ENCODE measurements around the gene OR6K2.

Gene OR6K2

GRCh38 chr1:158717344-158717743, 16.9 kb upstream of the OR6K2 start:
- H3K27ac ChIP-seq (ENCODE audit: low read depth, low read length): no peak overlapping the region
- H3K27me3 ChIP-seq (ENCODE audit: control insufficient read depth, low read length): 0 out of 2 replicates have a peak, but pooled peaks cover 7% of the 10 kb centered on the region
- no peaks in the 10 kb centered on the region for H4K20me1 ChIP-seq (ENCODE audit: control insufficient read depth, insufficient read depth, low read depth, low read length)
- H3K36me3 ChIP-seq (ENCODE audit: control insufficient read depth, low read length): no peaks in the 10 kb centered on the region
- H3K9me3 ChIP-seq (ENCODE audit: control insufficient read depth, insufficient read depth, low read length): no peaks in the 10 kb centered on the region
- H3K79me2 ChIP-seq (ENCODE audit: control insufficient read depth, low read length): no peaks in the 10 kb centered on the region
- H3F3A ChIP-seq (ENCODE audit: control insufficient read depth, insufficient read depth): no peaks in the 10 kb centered on the region
- H3K4me1 ChIP-seq (ENCODE audit: control insufficient read depth, low read length): no peaks in the 10 kb centered on the region
- no peak overlapping the region for H3K4me2 ChIP-seq (ENCODE audit: low read length)
- H3K9me2 ChIP-seq (replicated peaks; ENCODE audit: control insufficient read depth, low read length): no peaks in the 10 kb centered on the region
- TF ChIP-seq, protein P1, sequence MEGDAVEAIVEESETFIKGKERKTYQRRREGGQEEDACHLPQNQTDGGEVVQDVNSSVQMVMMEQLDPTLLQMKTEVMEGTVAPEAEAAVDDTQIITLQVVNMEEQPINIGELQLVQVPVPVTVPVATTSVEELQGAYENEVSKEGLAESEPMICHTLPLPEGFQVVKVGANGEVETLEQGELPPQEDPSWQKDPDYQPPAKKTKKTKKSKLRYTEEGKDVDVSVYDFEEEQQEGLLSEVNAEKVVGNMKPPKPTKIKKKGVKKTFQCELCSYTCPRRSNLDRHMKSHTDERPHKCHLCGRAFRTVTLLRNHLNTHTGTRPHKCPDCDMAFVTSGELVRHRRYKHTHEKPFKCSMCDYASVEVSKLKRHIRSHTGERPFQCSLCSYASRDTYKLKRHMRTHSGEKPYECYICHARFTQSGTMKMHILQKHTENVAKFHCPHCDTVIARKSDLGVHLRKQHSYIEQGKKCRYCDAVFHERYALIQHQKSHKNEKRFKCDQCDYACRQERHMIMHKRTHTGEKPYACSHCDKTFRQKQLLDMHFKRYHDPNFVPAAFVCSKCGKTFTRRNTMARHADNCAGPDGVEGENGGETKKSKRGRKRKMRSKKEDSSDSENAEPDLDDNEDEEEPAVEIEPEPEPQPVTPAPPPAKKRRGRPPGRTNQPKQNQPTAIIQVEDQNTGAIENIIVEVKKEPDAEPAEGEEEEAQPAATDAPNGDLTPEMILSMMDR (IDR thresholded peaks at IDR 0.05; ENCODE audit: low read depth, low read length, poor library complexity, severe bottlenecking): no peak
- no peak for TF ChIP-seq EZH2phosphoT487 (IDR thresholded peaks at IDR 0.05; ENCODE audit: borderline replicate concordance, low read length)
- H3K4me3 ChIP-seq (ENCODE audit: low read length): no peak overlapping the region

DNA sequence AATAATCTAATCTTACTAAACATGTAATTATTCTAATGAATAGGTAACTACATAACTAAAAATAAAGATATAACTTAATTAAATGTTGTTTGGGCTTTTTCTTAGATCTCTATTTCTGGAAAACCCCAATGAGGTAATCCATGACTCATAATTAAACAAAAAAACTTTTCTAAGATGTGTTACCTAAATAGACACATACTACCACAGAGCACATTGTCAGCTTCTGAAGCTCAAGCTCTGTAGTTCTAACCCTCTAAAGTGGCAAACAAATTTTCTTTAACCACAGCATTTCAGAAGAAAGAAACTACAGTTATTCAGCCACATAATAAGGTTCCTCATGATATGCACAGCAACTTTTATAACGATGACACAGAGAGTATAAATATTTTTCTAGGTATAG, 15.9 kb upstream of the OR6K2 start:
- Histone ChIP-seq H3K9me3 (ENCODE audit: control insufficient read depth, insufficient read depth, low read length) (no peaks in the 10 kb centered on the region), H3K27me3 (ENCODE audit: control insufficient read depth, low read length) (0 out of 2 replicates have a peak, but pooled peaks cover 9% of the 10 kb centered on the region), H3F3A (ENCODE audit: control insufficient read depth, insufficient read depth) (no peaks in the 10 kb centered on the region), H3K9me2 (replicated peaks; ENCODE audit: control insufficient read depth, low read length) (no peaks in the 10 kb centered on the region), H3K4me2 (ENCODE audit: low read length) (no peak overlapping the region), H4K20me1 (ENCODE audit: control insufficient read depth, insufficient read depth, low read depth, low read length) (no peaks in the 10 kb centered on the region), H3K36me3 (ENCODE audit: control insufficient read depth, low read length) (no peaks in the 10 kb centered on the region), H3K79me2 (ENCODE audit: control insufficient read depth, low read length) (no peaks in the 10 kb centered on the region), H3K4me1 (ENCODE audit: control insufficient read depth, low read length) (no peaks in the 10 kb centered on the region), H3K4me3 (ENCODE audit: low read length) (no peak overlapping the region), H3K27ac (ENCODE audit: low read depth, low read length) (no peak overlapping the region)
- TF ChIP-seq, protein P1 (IDR thresholded peaks at IDR 0.05; ENCODE audit: low read depth, low read length, poor library complexity, severe bottlenecking): no peak
- no peak for TF ChIP-seq EZH2phosphoT487 (IDR thresholded peaks at IDR 0.05; ENCODE audit: borderline replicate concordance, low read length)

GRCh38 chr1:158714754-158715153, 14.3 kb upstream of the OR6K2 start:
- no peaks in the 10 kb centered on the region for H4K20me1 ChIP-seq (ENCODE audit: control insufficient read depth, insufficient read depth, low read depth, low read length)
- no peaks in the 10 kb centered on the region for H3K36me3 ChIP-seq (ENCODE audit: control insufficient read depth, low read length)
- no peaks in the 10 kb centered on the region for H3K79me2 ChIP-seq (ENCODE audit: control insufficient read depth, low read length)
- no peaks in the 10 kb centered on the region for H3K9me2 ChIP-seq (replicated peaks; ENCODE audit: control insufficient read depth, low read length)
- H3K27me3 ChIP-seq (ENCODE audit: control insufficient read depth, low read length): 0 out of 2 replicates have a peak, but pooled peaks cover 5% of the 10 kb centered on the region
- no peak overlapping the region for H3K27ac ChIP-seq (ENCODE audit: low read depth, low read length)
- H3K4me2 ChIP-seq (ENCODE audit: low read length): no peak overlapping the region
- no peak overlapping the region for H3K4me3 ChIP-seq (ENCODE audit: low read length)
- no peaks in the 10 kb centered on the region for H3K9me3 ChIP-seq (ENCODE audit: control insufficient read depth, insufficient read depth, low read length)
- no peaks in the 10 kb centered on the region for H3K4me1 ChIP-seq (ENCODE audit: control insufficient read depth, low read length)
- no peaks in the 10 kb centered on the region for H3F3A ChIP-seq (ENCODE audit: control insufficient read depth, insufficient read depth)
- TF ChIP-seq, protein P1 (IDR thresholded peaks at IDR 0.05; ENCODE audit: low read depth, low read length, poor library complexity, severe bottlenecking): no peak
- no peak for TF ChIP-seq EZH2phosphoT487 (IDR thresholded peaks at IDR 0.05; ENCODE audit: borderline replicate concordance, low read length)

All from DOHH2 (cell line).